SIG-M5 treated with dmso at 0.1 percent for 504 hours (cell line): ENCODE data around the gene TICRR.
"Not testable (repeated sequence)": the region's sequence is repeated elsewhere in the genome, so short reads cannot be mapped to it uniquely, and the experiment has no call there.

ENCODE experiments used
- DNase-seq: peaks from one replicate; lab custom pipeline; 2025; ENCODE audit not compliant: unreplicated experiment; lab: John Stamatoyannopoulos, UW

TICRR gene

GRCh38 chr15:89566621-89567294 is 8.5 kb upstream of the TICRR start:
- DNase-seq = no peak

GRCh38 chr15:89569090-89569745 is 6.1 kb upstream of the TICRR start:
- DNase-seq = no peak

GRCh38 chr15:89575656-89576416 is 567 bp downstream of the TICRR start:
- DNase-seq = no peak

GRCh38 chr15:89576417-89576773 is 1.1 kb downstream of the TICRR start:
- no peak for DNase-seq

- no peak for DNase-seq
These were observed 2.5 kb downstream of the TICRR start for GRCh38 chr15:89577776-89578115.

- no peak for DNase-seq
These were observed 2.9 kb downstream of the TICRR start for GRCh38 chr15:89578146-89578545.

GRCh38 chr15:89580747-89581146 is 5.5 kb downstream of the TICRR start:
- not testable (repeated sequence) for DNase-seq

GRCh38 chr15:89586651-89587050 is 11.4 kb downstream of the TICRR start:
- DNase-seq = no peak

GRCh38 chr15:89587955-89588354 is 12.7 kb downstream of the TICRR start:
- DNase-seq = no peak

GRCh38 chr15:89591834-89592233 is 16.6 kb downstream of the TICRR start:
- DNase-seq = no peak

GRCh38 chr15:89593018-89593417 is 17.7 kb downstream of the TICRR start:
- no peak for DNase-seq

GRCh38 chr15:89599021-89599420 is 23.8 kb downstream of the TICRR start:
- no peak for DNase-seq

GRCh38 chr15:89611317-89611716 is 36.0 kb downstream of the TICRR start:
- no peak for DNase-seq

GRCh38 chr15:89613031-89613430 is 37.8 kb downstream of the TICRR start:
- no peak for DNase-seq

GRCh38 chr15:89614164-89614563 is 38.9 kb downstream of the TICRR start:
- DNase-seq = no peak

GRCh38 chr15:89615135-89615534 is 39.9 kb downstream of the TICRR start:
- DNase-seq = no peak

GRCh38 chr15:89616228-89616627 is 41.0 kb downstream of the TICRR start:
- no peak for DNase-seq

- DNase-seq = no peak
These were observed 46.3 kb downstream of the TICRR start for GRCh38 chr15:89621547-89621946.

- DNase-seq = no peak
These were observed 47.9 kb downstream of the TICRR start for GRCh38 chr15:89623165-89623564.

- DNase-seq = no peak
These were observed 50.4 kb downstream of the TICRR start for GRCh38 chr15:89625716-89626115.

- DNase-seq = no peak
These were observed 52.1 kb downstream of the TICRR start for GRCh38 chr15:89627256-89627970.

GRCh38 chr15:89628301-89628700 is 53.0 kb downstream of the TICRR start:
- no peak for DNase-seq
